CD14-positive monocyte (primary cell): ENCODE data around the gene UBD. TPM values are rescaled to one million over a fixed set of nuclear protein-coding genes. Genes with fewer than 3 reads are reported as not detected.

Experiments used
- DNase-seq, 3 donors: peaks; one replicate each; pipeline ENCODE4 v3.0.0-alpha.2; 2011 to 2022
- H2AFZ ChIP-seq: 2 replicates; pipeline ENCODE4 v1.6.0; 2012; ENCODE audit warnings: mild to moderate bottlenecking, low read depth, low read length, inconsistent platforms; ENCODE audit not compliant: insufficient read depth, poor library complexity, severe bottlenecking
- H3K27ac ChIP-seq, 2 donors: 1 replicate in 1 of 2; 2 replicates in 1 of 2; pipeline ENCODE4 v1.5.1; 2012 to 2013; ENCODE audit warnings: low read length in 2 of 2, control low read depth in 1 of 2, inconsistent platforms in 1 of 2, low read depth in 1 of 2, mild to moderate bottlenecking in 1 of 2
- H3K27me3 ChIP-seq, 2 donors: one replicate each; pipeline versions ENCODE4 v1.6.0 to v1.6.1; 2011 to 2013; ENCODE audit warnings: low read length in 2 of 2; ENCODE audit not compliant: control insufficient read depth in 2 of 2, insufficient read depth in 2 of 2
- H3K36me3 ChIP-seq, 2 donors: replicated peaks in 1 of 2; 1 replicate in 1 of 2; 2 replicates in 1 of 2; pipeline versions ENCODE4 v1.5.1 to v1.6.1; 2012 to 2013; ENCODE audit warnings: low read length in 2 of 2, control low read depth in 1 of 2, inconsistent platforms in 1 of 2, mild to moderate bottlenecking in 1 of 2; ENCODE audit not compliant: insufficient read depth in 2 of 2, control insufficient read depth in 1 of 2
- H3K4me1 ChIP-seq, 2 donors: 1 replicate in 1 of 2; 2 replicates in 1 of 2; pipeline versions ENCODE4 v1.5.1 to v1.6.1; 2012 to 2013; ENCODE audit warnings: low read length in 2 of 2, control low read depth in 1 of 2, inconsistent platforms in 1 of 2, mild to moderate bottlenecking in 1 of 2, moderate library complexity in 1 of 2; ENCODE audit not compliant: insufficient read depth in 2 of 2, control insufficient read depth in 1 of 2
- H3K4me2 ChIP-seq: replicated peaks from 2 replicates; pipeline ENCODE3; 2012; ENCODE audit warnings: low read length, moderate library complexity, mild to moderate bottlenecking; ENCODE audit not compliant: poor library complexity, severe bottlenecking; ENCODE audit errors: extremely low read depth
- H3K4me3 ChIP-seq, 3 experiments: fragments of 200-600 bp in 1 of 3; sonication (generic) in 1 of 3; replicated peaks in 1 of 3; 1 replicate in 2 of 3; 2 replicates in 1 of 3; pipeline ENCODE4 v1.5.1; 2011 to 2013; ENCODE audit warnings: low read length in 3 of 3, mild to moderate bottlenecking in 3 of 3, control low read depth in 2 of 3, low read depth in 2 of 3, inconsistent platforms in 1 of 3, moderate library complexity in 1 of 3
- H3K79me2 ChIP-seq: 2 replicates; pipeline ENCODE4 v1.6.0; 2012; ENCODE audit warnings: mild to moderate bottlenecking, control low read depth, inconsistent platforms, low read length, moderate library complexity; ENCODE audit not compliant: insufficient read depth
- H3K9ac ChIP-seq: 2 replicates; pipeline ENCODE4 v1.6.0; 2017; ENCODE audit warnings: low read length, mild to moderate bottlenecking; ENCODE audit not compliant: insufficient read depth, poor library complexity, severe bottlenecking
- H3K9me3 ChIP-seq, 2 donors: replicated peaks in 1 of 2; 1 replicate in 1 of 2; 2 replicates in 1 of 2; pipeline versions ENCODE4 v1.5.1 to v1.6.1; 2012 to 2013; ENCODE audit warnings: low read length in 2 of 2, control low read depth in 1 of 2; ENCODE audit not compliant: control insufficient read depth in 1 of 2, insufficient read depth in 1 of 2
- H4K20me1 ChIP-seq: 2 replicates; pipeline ENCODE4 v1.6.0; 2012; ENCODE audit warnings: mild to moderate bottlenecking, low read length, control low read depth, moderate library complexity; ENCODE audit not compliant: insufficient read depth
- H3K27ac Mint-ChIP-seq, 7 donors: one replicate each; pipeline ENCODE4 v1.8.0; 2020; ENCODE audit warnings: mild to moderate bottlenecking in 7 of 7, mixed read lengths in 7 of 7, moderate library complexity in 6 of 7, inconsistent platforms in 2 of 7
- H3K27me3 Mint-ChIP-seq, 3 donors: one replicate each; pipeline ENCODE4 v1.8.0; 2021 to 2022; ENCODE audit warnings: low read depth in 3 of 3, mild to moderate bottlenecking in 3 of 3, mixed read lengths in 3 of 3, moderate library complexity in 3 of 3, inconsistent platforms in 1 of 3
- H3K36me3 Mint-ChIP-seq, 2 donors: one replicate each; pipeline ENCODE4 v1.8.0; 2020; ENCODE audit warnings: mixed read lengths in 2 of 2, inconsistent platforms in 1 of 2, mild to moderate bottlenecking in 1 of 2
- H3K4me1 Mint-ChIP-seq: one replicate; pipeline ENCODE4 v1.8.0; 2020; ENCODE audit warnings: mild to moderate bottlenecking, mixed read lengths
- H3K4me3 Mint-ChIP-seq, 2 donors: one replicate each; pipeline ENCODE4 v1.8.0; 2020; ENCODE audit warnings: mild to moderate bottlenecking in 2 of 2, mixed read lengths in 2 of 2, moderate library complexity in 1 of 2
- H3K9me3 Mint-ChIP-seq, 7 donors: one replicate each; pipeline ENCODE4 v1.8.0; 2020 to 2022; ENCODE audit warnings: mixed read lengths in 7 of 7, mild to moderate bottlenecking in 6 of 7, moderate library complexity in 6 of 7, inconsistent platforms in 2 of 7
- CTCF ChIP-seq: fragments of 200-600 bp; IDR thresholded peaks from one replicate; pipeline ENCODE4 v1.8.0; 2022; ENCODE audit warnings: antibody characterized with exemption, mild to moderate bottlenecking
- WGBS: methylation state at CpG from one replicate; pipeline ENCODE4 v1.1.5; 2013; ENCODE audit warnings: missing lambda C conversion rate; ENCODE audit not compliant: insufficient coverage; 5-methylcytosine and 5-hydroxymethylcytosine counted together
- intact Hi-C, 2 donors: fragments of 100-400 bp; cut with micrococcal nuclease; formaldehyde crosslinking; loops; one replicate each; pipeline versions ENCODE4 v1.15.0 to v1.15.1; 2023
- polyA plus RNA-seq, 3 donors: library from polyadenylated mRNA; depleted of rRNA in 1 of 3; unstranded in 2 of 3; stranded (reverse) in 1 of 3; fragments of 300-500 nt in 2 of 3; fragments of >200 nt in 1 of 3; fragmentation: Illumina TruSeq in 2 of 3; gene quantifications; 1 replicate in 2 of 3; 2 replicates in 1 of 3; pipeline ENCODE4 v1.2.3, GENCODE V29; 2012 to 2021

The UBD gene
- polyA plus RNA-seq, 3 donors = 0.15 TPM; not detected in 2

- H3K27ac Mint-ChIP-seq = peak overlapping the region in 1 of 7 donors; percentile 24
- H3K4me1 Mint-ChIP-seq = no peaks in the 10 kb centered on the region
- no peak for TF ChIP-seq CTCF
- H2AFZ ChIP-seq = no peak overlapping the region
- H3K36me3 Mint-ChIP-seq = no peaks in the 10 kb centered on the region
- no peak overlapping the region for H3K4me3 ChIP-seq
- H3K9me3 ChIP-seq = no peaks in the 10 kb centered on the region
- peaks cover 3 to 5% (median 3%) of the 10 kb centered on the region in 3 donors for H3K27me3 Mint-ChIP-seq
- no peak overlapping the region for H3K4me3 Mint-ChIP-seq
- no peak overlapping the region for H3K9ac ChIP-seq
- 60% methylated on average over 3 of the region's 3 CpGs for WGBS
- peaks cover 0 to 4% (median 0%) of the 10 kb centered on the region in 7 donors for H3K9me3 Mint-ChIP-seq
- H3K27me3 ChIP-seq = no peaks in the 10 kb centered on the region
- no peaks in the 10 kb centered on the region for H3K79me2 ChIP-seq
- H3K4me1 ChIP-seq = no peaks in the 10 kb centered on the region
- H3K36me3 ChIP-seq = no peaks in the 10 kb centered on the region
- H3K27ac ChIP-seq = no peak overlapping the region
- intact Hi-C loops = no loop called here
- H3K4me2 ChIP-seq = no peak overlapping the region
- no peaks in the 10 kb centered on the region for H4K20me1 ChIP-seq
- no peak for DNase-seq
Observed at GRCh38 chr6:29531668-29532067, 27.9 kb downstream of the UBD start.

- Histone ChIP-seq H3K4me1 (no peaks in the 10 kb centered on the region), H3K9ac (no peak overlapping the region), H3K79me2 (no peaks in the 10 kb centered on the region), H3K4me3 (no peak overlapping the region), H3K36me3 (no peaks in the 10 kb centered on the region), H3K9me3 (no peaks in the 10 kb centered on the region), H3K27me3 (no peaks in the 10 kb centered on the region), H4K20me1 (no peaks in the 10 kb centered on the region), H3K27ac (no peak overlapping the region), H3K4me2 (no peak overlapping the region), H2AFZ (no peak overlapping the region)
- H3K27ac Mint-ChIP-seq = no peak overlapping the region
- no peaks in the 10 kb centered on the region for H3K4me1 Mint-ChIP-seq
- no peaks in the 10 kb centered on the region for H3K36me3 Mint-ChIP-seq
- peaks cover 0 to 5% (median 0%) of the 10 kb centered on the region in 7 donors for H3K9me3 Mint-ChIP-seq
- peaks cover 3 to 7% (median 5%) of the 10 kb centered on the region in 3 donors for H3K27me3 Mint-ChIP-seq
- WGBS = no CpG with 5 or more reads among the region's 2 CpGs
- no peak overlapping the region for H3K4me3 Mint-ChIP-seq
- TF ChIP-seq CTCF = no peak
- intact Hi-C loops = no loop called here
- DNase-seq = no peak
Observed at GRCh38 chr6:29530671-29531310, 28.7 kb downstream of the UBD start.
